Esophagus muscularis mucosa (tissue), 4 donors: ENCODE results near the gene MTM1. TPM values are rescaled to one million over a fixed set of nuclear protein-coding genes. Genes with fewer than 3 reads are reported as not detected.

Source experiments
- DNase-seq: peaks from one replicate; pipeline ENCODE4 v3.0.0-alpha.2; 2017; ENCODE audit errors: extremely low spot score
- H3K27ac ChIP-seq, 4 donors: fragments of 200-600 bp; sonication (generic); replicated peaks in 1 of 4; 1 replicate in 3 of 4; 2 replicates in 1 of 4; pipeline ENCODE4 v1.5.1; 2016 to 2019; ENCODE audit warnings: mild to moderate bottlenecking in 1 of 4
- H3K27me3 ChIP-seq, 4 donors: fragments of 200-600 bp; sonication (generic); one replicate each; pipeline versions ENCODE4 v1.5.1 to v1.6.0; 2016 to 2019
- H3K36me3 ChIP-seq, 4 donors: fragments of 200-600 bp; sonication (generic); one replicate each; pipeline ENCODE4 v1.5.1; 2016 to 2019
- H3K4me1 ChIP-seq, 4 donors: fragments of 200-600 bp; sonication (generic); one replicate each; pipeline ENCODE4 v1.5.1; 2016 to 2019
- H3K4me3 ChIP-seq, 4 donors: fragments of 200-600 bp; sonication (generic); 1 replicate in 2 of 4; 2 replicates in 2 of 4; pipeline ENCODE4 v1.5.1; 2016 to 2019; ENCODE audit warnings: mild to moderate bottlenecking in 4 of 4, moderate library complexity in 1 of 4
- H3K9me3 ChIP-seq, 4 donors: fragments of 200-600 bp; sonication (generic); 1 replicate in 3 of 4; 2 replicates in 1 of 4; pipeline ENCODE4 v1.5.1; 2016 to 2019
- EP300 ChIP-seq: sonication (generic); formaldehyde crosslinking; IDR thresholded peaks from one replicate; pipeline ENCODE4 v1.6.1; 2017; ENCODE audit warnings: antibody characterized with exemption
- POLR2A ChIP-seq: fragments of 450-650 bp; IDR thresholded peaks from one replicate; pipeline ENCODE4 v1.6.1; 2017; ENCODE audit warnings: antibody characterized with exemption, moderate library complexity, mild to moderate bottlenecking, low read depth
- POLR2AphosphoS5 ChIP-seq, 2 donors: sonication (generic); formaldehyde crosslinking; IDR thresholded peaks; one replicate each; pipeline ENCODE4 v1.6.1; 2017; ENCODE audit warnings: antibody characterized with exemption in 2 of 2
- WGBS: methylation state at CpG from one replicate; pipeline ENCODE4 v1.1.5; 2018; 5-methylcytosine and 5-hydroxymethylcytosine counted together
- intact Hi-C: fragments of 100-400 bp; cut with DNase I; formaldehyde crosslinking; loops from one replicate; pipeline ENCODE4 v1.15.1; 2023
- total RNA-seq, 4 donors: library from RNA; depleted of rRNA; stranded (reverse); fragments of >200 nt; gene quantifications; one replicate each; pipeline versions ENCODE4 v1.1.0 to v1.2.1, GENCODE V29; 2016
- TF ChIP-seq, protein P1 (sequence below), 3 experiments: fragments of 200-600 bp in 2 of 3; fragments of 450-650 bp in 1 of 3; sonication (generic) in 2 of 3; IDR thresholded peaks; one replicate each; pipeline ENCODE4 v1.5.1; 2017 to 2019; ENCODE audit warnings: antibody characterized with exemption in 3 of 3, mild to moderate bottlenecking in 2 of 3, moderate library complexity in 1 of 3

Gene MTM1
- total RNA-seq, 4 donors from 2014 or later, result 7.9 to 15.5 (median 11.4) TPM

DNA sequence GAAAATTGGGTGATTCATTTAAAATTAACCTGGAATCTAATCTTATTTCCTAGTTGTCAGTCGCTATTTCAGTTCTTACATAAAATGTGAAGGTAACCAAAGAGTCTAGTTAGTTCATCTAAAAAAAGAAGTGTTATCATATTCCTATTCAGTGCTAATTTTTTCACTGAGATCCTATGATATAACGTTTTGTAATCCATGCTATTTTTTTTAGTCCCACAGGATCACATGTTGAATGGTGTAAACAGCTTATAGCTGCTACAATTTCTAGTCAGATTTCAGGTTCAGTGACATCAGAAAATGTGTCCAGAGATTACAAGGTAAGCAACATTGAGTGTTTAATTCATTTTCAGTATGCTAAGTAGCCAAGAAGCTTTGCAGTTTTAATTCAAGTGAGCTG lies 130.6 kb downstream of the MTM1 start:
- WGBS, result 52% methylated on average over 2 of the region's 2 CpGs
- no peak overlapping the region for H3K4me3 ChIP-seq
- no peaks in the 10 kb centered on the region for H3K36me3 ChIP-seq
- intact Hi-C loops, result no loop called here
- no peak overlapping the region for H3K27ac ChIP-seq
- TF ChIP-seq POLR2A (no peak), POLR2AphosphoS5 (IDR thresholded peaks at IDR 0.05) (no peak), EP300 (no peak)
- TF ChIP-seq, protein P1, sequence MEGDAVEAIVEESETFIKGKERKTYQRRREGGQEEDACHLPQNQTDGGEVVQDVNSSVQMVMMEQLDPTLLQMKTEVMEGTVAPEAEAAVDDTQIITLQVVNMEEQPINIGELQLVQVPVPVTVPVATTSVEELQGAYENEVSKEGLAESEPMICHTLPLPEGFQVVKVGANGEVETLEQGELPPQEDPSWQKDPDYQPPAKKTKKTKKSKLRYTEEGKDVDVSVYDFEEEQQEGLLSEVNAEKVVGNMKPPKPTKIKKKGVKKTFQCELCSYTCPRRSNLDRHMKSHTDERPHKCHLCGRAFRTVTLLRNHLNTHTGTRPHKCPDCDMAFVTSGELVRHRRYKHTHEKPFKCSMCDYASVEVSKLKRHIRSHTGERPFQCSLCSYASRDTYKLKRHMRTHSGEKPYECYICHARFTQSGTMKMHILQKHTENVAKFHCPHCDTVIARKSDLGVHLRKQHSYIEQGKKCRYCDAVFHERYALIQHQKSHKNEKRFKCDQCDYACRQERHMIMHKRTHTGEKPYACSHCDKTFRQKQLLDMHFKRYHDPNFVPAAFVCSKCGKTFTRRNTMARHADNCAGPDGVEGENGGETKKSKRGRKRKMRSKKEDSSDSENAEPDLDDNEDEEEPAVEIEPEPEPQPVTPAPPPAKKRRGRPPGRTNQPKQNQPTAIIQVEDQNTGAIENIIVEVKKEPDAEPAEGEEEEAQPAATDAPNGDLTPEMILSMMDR (IDR thresholded peaks at IDR 0.05), result no peak
- no peaks in the 10 kb centered on the region for H3K9me3 ChIP-seq
- no peak for DNase-seq
- H3K27me3 ChIP-seq, result no peaks in the 10 kb centered on the region
- H3K4me1 ChIP-seq, result peaks cover 0 to 15% (median 13%) of the 10 kb centered on the region in 4 donors

DNA sequence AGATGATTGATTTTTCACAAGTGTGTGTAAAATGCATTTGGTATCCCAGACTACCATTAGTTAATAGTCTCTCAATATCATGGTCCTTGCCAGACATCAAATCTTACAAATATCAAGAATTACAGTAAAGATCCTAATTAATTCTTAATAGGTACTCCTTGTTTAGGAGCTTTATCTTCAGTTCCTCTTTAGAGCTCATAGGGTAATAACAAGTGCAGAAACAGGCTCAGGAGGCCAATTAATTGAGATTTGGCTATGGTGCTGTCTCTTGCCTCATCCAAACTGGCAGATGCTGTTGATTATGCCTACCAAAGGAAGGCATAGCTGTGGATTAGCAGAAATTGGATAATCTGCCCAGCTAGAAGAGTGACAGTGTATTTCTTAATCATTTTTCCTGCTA lies 131.7 kb downstream of the MTM1 start:
- peaks cover 0 to 7% (median 3%) of the 10 kb centered on the region in 4 donors for H3K4me1 ChIP-seq
- no peaks in the 10 kb centered on the region for H3K27me3 ChIP-seq
- H3K36me3 ChIP-seq, result no peaks in the 10 kb centered on the region
- TF ChIP-seq POLR2AphosphoS5 (IDR thresholded peaks at IDR 0.05) (no peak), EP300 (no peak), POLR2A (no peak)
- TF ChIP-seq, protein P1 (IDR thresholded peaks at IDR 0.05), result no peak
- H3K9me3 ChIP-seq, result no peaks in the 10 kb centered on the region
- no peak overlapping the region for H3K4me3 ChIP-seq
- DNase-seq, result no peak
- no peak overlapping the region for H3K27ac ChIP-seq
- intact Hi-C loops, result no loop called here

DNA sequence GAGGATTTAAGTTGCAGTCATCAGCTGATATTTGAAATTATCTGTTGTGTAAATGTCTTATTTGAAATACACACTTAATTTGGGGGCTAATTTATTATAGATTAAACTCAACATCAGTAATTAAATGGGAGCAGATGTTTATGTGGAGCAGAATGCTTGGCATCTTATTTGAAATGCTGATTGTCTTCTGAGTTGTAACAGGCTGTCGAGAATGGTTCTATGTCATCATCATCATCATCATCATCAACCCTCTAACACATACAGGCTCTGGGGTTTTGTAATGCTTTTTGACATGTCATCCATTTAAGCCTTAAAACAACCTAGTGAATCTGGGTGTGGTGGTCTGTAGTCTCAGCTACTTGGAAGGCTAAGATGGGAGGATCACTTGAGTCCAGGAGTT lies 133.0 kb downstream of the MTM1 start:
- H3K27ac ChIP-seq, result no peak overlapping the region

DNA sequence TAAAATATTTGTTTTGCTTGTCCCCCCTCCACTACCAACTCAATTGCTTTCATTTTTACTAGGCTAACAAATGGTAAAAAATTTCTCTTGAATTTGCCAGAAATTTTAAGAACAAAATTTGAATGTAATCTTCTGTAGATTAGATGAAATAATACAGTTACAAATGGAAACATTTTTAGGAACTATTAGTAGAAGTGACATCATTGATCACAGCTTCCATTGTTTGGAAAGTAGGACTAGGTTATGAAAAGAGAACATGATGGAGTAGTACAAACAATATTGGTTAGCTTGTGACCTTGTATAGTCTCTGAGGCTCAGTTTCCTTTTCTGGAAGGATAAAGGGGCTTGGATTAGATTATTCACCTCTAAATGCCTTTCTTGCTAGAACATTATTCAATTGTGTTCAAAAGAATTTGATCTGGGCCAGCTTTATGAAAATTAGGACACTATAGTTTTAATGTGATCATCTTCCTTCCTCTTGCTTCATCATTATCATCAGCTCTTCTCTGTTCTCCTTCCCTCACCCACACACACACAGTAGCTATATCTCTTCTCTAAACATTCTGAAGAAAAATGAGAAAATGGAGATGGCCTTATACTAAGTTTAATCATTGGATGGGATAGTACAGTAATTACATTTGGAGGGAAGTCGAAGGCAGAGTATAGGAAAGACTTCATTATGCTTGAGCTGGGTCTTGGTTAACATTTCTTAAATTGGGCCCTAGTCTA lies 134.7 kb downstream of the MTM1 start:
- TF ChIP-seq POLR2AphosphoS5 (IDR thresholded peaks at IDR 0.05), result no peak
- TF ChIP-seq POLR2A, result no peak
- no peak for TF ChIP-seq EP300
- TF ChIP-seq, protein P1 (IDR thresholded peaks at IDR 0.05), result no peak
- WGBS, result 62% methylated on average over 1 of the region's 1 CpG

More for the DNA sequence above, 133.0 kb downstream of the MTM1 start:
- DNase-seq, result no peak
- Histone ChIP-seq H3K4me1 (no peaks in the 10 kb centered on the region), H3K36me3 (no peaks in the 10 kb centered on the region), H3K4me3 (no peak overlapping the region), H3K27me3 (no peaks in the 10 kb centered on the region), H3K9me3 (no peaks in the 10 kb centered on the region)
- 79% methylated on average over 1 of the region's 1 CpG for WGBS
- intact Hi-C loops, result no loop called here
- TF ChIP-seq EP300 (no peak), POLR2AphosphoS5 (IDR thresholded peaks at IDR 0.05) (no peak), POLR2A (no peak)
- TF ChIP-seq, protein P1 (IDR thresholded peaks at IDR 0.05), result no peak

DNA sequence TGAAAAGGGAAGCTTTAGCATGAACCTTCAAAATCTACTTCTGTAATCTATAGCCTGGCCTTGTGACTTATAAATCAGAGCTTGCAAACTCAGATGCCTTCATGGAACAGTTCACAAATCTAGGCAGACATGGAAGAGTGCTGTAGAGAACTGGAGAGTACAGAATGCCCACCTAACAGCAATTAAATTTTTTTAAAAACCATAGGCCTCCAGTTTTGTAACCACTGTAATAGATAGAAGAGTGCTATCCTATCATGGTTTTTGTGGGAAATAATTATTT lies 135.2 kb downstream of the MTM1 start:
- intact Hi-C loops, result no loop called here
- peaks cover 0 to under 1% (median 0%) of the 10 kb centered on the region in 4 donors for H3K36me3 ChIP-seq
- no peaks in the 10 kb centered on the region for H3K9me3 ChIP-seq
- H3K27me3 ChIP-seq, result no peaks in the 10 kb centered on the region
- no peak for TF ChIP-seq POLR2A
- TF ChIP-seq, protein P1 (IDR thresholded peaks at IDR 0.05), result no peak
- no peak for TF ChIP-seq EP300
- TF ChIP-seq POLR2AphosphoS5 (IDR thresholded peaks at IDR 0.05), result no peak
- H3K4me1 ChIP-seq, result no peaks in the 10 kb centered on the region
- H3K27ac ChIP-seq, result no peak overlapping the region
- DNase-seq, result no peak
- H3K4me3 ChIP-seq, result no peak overlapping the region

More for the DNA sequence above, 134.7 kb downstream of the MTM1 start:
- no peak overlapping the region for H3K27ac ChIP-seq
- H3K4me1 ChIP-seq, result no peaks in the 10 kb centered on the region
- H3K9me3 ChIP-seq, result no peaks in the 10 kb centered on the region
- no peaks in the 10 kb centered on the region for H3K27me3 ChIP-seq
- DNase-seq, result no peak
- no peaks in the 10 kb centered on the region for H3K36me3 ChIP-seq
- no peak overlapping the region for H3K4me3 ChIP-seq
- intact Hi-C loops, result no loop called here
